GM19099 (cell line): ENCODE measurements around the gene KANK3.

Source experiments
- POLR2A ChIP-seq: IDR thresholded peaks from 3 replicates; pipeline ENCODE4 v1.6.1; 2011; ENCODE audit warnings: low read depth; ENCODE audit not compliant: insufficient read length; ENCODE audit errors: extremely low read depth

Gene KANK3

DNA sequence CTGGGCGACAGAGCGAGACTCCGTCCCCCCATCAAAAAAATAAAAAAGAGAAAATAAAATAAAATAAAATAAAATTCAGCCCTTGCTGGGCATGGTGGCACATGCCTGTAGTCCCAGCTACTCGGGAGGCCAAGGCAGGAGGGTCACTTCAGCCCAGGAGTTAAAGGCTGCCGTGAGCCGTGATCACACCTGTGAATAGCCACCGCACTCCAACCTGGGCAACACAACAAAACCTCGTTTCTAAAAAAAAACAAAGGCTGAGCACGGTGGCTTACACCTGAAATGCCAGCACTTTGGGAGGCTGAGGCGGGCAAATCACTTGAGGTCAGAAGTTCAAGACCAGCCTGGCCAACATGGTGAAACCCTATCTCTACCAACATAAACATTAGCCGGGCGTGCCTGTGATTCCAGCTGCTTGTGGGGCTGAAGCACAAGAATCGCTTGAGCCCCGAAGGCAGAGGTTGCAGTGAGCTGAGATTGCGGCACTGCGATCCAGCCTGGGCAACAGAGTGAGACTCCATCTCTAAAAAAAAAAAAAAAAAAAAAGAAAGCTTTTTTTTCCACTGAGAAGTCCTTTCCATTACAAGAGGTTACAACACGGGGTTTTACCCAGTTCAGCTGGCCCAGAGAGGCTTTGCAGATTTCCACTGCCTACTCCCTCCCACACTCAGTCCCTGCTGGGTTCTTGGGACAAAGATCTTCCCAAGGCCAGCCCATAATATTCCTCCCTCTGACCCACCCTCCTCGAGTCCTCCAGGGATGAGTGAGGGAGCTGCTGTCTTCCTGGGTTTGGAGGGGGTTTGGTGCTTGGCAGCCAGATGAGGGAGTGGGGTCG lies 27.3 kb upstream of the KANK3 start:
- no peak for TF ChIP-seq POLR2A

DNA sequence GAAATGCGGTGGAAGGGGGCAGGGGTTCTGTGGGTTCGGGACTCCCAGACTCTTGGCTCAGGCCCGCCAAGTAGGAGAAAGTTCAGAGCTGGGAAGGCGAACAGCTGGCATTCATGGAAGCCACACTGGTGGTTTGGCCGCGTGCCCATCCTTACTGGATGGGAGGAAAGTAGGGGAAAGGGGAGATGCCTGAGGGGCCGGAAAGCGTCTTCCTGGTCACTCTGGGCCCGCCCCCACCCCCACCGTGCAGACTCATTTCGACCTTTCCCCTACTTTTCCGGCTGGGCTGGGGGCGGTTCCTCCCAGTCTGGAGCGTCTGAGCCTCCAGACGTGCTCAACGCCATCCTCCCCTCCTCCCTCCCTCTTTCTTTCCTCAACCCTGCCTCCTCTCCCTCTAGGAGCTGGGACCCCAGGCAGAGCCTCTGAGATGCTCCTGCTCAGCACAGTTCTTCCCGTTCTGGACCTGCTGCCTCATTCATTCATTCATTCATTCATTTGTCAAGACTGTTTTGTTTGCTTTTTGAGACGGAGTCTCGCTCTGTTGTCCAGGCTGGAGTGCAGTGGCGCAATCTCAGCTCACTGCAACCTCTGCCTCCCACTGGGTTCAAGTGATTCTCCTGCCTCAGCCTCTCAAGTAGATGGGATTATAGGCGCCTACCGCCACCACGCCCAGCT lies 24.4 kb upstream of the KANK3 start:
- TF ChIP-seq POLR2A, result no peak

DNA sequence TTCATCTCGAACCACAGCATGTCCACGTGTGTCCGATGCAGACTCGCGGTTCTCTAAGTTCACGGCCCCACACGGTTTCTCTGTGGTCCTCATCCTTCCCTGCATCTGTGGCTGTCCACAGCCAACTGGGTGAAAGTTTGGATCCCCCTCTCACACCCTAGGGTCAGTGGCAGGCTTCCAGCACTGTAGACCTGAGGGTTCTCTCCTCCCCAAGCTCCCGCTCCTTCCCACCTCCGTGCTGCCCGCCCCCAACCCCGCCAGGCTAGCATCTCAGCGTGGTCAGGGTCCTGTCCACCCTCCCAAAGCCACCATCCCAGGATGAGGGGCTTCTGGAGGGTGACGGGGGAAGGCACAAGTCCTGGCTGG lies 23.9 kb upstream of the KANK3 start:
- no peak for TF ChIP-seq POLR2A

DNA sequence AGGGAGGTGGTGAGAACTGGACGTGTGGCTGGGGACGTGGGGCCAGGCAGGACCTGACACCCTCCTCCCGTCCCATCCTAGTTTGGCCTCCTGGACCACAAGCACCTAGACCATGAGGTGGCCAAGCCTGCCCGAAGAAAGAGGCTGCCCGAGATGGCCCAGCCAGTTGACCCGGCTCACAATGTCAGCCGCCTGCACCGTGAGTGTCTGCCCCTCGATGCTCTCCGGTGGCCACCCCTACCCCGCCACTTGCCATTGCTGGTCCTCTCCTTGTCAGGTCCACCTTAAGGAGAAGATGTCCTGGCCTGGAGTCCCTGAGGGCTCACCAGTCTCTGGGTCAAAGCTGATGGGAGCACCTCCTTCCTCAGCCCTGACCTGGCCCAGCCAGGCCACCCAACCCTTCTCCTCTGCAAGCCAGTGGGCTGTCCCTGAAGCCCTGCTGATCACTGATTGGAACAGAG lies 23.1 kb upstream of the KANK3 start:
- TF ChIP-seq POLR2A, result no peak

DNA sequence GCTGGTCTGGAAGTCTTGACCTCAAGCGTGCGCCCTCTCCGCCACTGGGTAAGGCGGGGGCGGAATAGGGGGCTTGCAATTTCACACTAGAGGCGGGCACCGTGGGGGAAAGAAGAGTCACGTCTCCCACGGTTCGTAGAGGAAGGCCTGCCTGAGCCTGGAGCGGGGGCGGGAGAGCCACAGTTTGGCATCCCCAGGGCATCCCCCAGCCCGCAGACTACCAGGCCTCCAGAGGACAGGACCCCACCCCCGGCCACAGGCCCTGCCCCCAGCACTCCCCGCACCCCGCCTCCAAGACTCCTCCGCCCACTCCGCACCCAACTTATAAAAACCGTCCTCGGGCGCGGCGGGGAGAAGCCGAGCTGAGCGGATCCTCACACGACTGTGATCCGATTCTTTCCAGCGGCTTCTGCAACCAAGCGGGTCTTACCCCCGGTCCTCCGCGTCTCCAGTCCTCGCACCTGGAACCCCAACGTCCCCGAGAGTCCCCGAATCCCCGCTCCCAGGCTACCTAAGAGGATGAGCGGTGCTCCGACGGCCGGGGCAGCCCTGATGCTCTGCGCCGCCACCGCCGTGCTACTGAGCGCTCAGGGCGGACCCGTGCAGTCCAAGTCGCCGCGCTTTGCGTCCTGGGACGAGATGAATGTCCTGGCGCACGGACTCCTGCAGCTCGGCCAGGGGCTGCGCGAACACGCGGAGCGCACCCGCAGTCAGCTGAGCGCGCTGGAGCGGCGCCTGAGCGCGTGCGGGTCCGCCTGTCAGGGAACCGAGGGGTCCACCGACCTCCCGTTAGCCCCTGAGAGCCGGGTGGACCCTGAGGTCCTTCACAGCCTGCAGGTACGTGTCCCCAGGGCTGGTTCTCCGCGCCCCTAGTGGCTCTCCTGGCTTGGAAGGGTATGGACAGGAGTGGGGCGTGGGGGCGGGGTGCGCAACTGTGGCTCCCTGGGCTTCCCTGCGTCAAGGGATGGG lies 21.0 kb upstream of the KANK3 start, which contains the start of gene ANGPTL4:
TSS of gene ANGPTL4 (plus strand) at position 353 of the 969 bp plus-strand sequence. CDS start at position 520, 167 bp downstream.
- no peak for TF ChIP-seq POLR2A

DNA sequence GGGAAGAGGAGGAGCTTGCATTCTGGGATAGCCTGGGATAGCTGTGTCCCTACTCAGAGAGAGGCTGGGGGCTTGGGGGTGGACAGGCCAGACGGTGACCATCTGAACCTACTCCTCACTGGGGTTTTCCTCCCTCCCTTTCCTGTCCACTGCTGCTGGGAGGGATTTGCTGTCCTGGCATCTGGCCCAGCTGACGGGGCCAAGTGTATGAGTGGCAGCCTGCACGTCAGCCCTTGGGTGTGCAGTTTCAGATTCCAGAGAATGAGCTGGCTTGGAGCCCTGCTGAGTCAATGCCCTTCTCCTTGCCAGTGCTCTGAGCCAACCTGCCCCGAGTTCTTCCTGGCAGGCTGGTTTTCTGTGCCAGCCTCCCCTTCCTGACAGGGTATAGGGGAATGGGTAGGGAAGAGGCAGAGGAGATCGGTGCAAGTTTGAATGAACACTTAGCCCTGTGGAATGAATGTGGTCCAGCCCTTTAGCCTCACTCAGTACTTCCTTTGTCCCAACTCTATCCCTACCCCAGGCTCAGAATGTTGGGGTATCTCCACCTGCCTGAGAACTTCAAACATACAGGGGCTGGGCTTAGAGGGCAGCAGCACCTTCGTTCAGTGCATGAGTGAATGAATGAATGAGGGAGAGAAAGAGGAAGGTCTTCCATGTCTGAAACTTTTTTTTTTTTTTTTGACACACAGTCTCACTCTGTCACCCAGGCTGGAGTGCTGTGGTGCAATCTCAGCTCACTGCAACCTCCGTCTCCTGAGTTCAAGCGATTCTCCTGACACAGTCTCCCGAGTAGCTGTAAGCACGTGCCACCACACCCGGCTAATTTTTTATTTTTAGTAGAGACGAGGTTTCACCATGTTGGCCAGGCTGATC lies 19.1 kb upstream of the KANK3 start:
- TF ChIP-seq POLR2A, result no peak

DNA sequence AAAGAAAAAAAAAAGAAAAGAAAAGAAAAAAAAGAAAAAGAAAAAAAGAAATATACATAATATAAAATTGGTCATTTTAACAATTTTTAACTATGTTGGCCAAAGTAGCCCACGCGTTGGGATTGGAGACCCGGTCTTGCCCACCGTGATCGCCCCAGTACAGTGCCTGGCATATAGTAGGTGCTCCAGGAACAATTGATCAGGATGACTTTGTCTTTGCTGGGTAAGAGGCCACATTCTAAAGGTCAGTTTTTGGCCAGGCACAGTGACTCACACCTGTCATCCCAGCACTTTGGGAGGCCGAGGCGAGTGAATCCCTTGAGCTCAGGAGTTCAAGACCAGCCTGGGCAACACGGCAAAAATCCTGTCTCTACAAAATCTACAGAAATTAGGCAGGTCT lies 17.1 kb upstream of the KANK3 start:
- no peak for TF ChIP-seq POLR2A

DNA sequence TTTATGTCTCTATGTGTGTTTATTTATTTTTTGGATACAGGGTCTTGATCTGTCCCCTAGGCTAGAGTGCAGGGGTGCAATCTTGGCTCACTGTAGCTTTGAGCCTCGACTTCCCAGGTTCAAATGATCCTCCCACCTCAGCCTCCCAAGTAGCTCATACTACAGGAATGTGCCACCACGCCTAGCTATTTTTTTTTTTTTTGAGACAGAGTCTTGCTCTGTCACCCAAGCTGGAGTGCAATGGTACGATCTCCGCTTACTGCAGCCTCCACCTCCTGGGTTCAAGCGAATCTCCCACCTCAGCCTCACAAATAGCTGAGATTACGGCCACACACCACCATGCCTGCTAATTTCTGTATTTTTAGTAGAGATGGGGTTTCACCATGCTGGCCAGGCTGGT lies 15.9 kb upstream of the KANK3 start:
- no peak for TF ChIP-seq POLR2A

DNA sequence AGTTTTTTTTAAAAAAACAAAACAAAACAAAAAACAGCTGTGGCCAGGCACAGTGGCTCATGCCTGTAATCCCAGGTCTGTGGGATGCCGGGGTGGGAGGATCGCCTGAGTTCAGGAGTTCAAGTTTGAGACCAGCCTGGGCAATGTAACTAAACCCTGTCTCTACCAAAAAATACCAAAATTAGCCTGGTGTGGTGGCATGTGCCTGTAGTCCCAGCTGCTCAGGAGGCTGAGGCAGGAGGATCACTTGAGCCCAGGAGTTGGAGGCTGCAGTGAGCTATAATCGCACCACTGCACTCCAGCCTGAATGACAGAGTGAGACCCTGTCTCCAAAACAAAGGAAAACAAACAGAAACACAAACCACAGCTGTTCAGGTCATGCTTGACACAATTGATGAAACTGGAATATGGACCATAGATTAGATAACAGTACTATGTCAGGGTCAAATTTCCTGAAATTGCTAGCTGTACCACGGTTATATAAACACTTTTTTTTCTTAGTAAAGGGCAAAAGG lies 14.0 kb upstream of the KANK3 start:
- no peak for TF ChIP-seq POLR2A

DNA sequence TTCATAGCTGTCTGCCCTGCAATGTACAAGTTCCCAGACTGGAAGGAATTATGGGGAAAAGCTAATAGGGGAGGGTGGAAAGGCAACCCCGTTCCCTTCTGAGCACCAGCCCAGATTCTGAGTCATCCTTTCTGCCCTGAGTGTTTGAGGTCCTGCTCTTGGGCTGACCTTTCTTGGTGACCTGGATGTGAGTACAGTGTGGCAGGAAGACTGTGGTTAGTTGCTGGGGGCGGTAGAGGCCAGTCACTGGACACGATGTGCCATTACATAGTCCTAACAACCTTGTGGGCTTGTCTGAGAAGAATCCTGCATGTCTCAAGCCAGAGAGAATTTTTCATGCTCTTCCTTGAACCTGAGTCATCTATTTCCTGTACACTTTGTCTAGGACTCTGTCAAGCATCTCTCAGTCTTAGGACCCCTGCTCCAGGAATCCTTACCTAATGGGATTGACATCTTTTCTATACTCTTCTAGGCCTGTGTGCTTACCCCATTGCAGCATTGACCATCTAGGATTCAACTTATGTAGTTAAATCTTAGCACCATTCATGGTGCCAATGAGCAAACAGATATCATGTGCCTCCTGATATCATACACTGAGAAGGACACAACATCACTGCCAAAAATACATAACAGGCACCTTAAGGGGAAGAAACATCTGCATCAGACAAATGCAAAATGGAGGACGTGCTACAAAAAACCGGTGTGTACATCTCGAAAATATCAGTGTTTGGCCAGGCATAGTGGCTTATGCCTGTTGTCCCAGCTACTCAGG lies 12.8 kb upstream of the KANK3 start:
- no peak for TF ChIP-seq POLR2A

DNA sequence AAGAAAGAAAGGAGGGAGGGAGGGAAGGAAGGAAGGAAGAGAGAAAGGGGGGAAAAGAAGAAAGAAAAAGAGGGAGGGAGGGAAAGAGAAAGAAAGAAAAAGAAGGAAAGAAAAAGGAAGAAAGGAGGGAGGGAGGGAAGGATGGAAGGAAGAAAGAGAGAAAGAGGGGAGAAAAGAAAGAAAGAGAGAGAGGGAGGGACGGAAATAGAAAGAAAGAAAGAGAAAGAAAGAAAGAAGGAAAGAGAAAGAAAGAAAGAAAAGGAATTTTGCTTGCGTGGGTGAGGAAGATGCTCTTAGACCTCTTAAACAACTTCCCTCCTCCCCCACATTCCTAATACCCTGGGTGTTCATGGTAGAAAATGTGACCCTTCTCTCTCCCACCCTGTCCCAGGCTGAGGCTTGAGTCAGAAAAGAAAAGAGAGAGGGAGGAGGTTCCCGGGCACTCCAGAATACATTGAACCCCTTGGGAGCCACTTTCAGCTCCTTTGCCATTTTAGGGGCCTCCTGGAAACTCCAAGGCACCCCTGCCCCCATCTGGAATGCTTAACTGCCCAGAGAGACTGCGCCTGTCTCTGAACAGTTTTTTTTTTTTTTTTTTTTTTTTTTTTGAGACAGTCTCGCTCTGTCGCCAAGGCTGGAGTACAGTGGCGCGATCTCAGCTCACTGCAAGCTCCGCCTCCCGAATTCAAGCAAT lies 9.2 kb upstream of the KANK3 start:
- no peak for TF ChIP-seq POLR2A

DNA sequence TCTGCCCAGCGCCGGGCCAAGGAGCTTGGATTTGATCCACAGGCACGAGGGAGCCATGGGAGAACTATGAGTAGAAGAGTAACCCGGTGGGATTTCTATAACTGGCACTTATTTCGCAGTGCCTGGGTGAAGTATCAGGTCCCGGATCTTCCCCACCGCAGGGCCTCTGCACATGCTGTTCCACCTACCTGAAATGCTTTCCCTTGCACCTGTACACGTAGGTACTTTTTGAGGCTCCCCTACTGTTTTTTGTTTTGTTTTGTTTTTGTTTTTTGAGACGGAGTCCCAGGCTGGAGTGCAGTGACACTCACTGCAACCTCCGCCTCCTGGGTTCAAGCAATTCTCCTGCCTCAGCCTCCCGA lies 402 bp upstream of the KANK3 start:
- no peak for TF ChIP-seq POLR2A

DNA sequence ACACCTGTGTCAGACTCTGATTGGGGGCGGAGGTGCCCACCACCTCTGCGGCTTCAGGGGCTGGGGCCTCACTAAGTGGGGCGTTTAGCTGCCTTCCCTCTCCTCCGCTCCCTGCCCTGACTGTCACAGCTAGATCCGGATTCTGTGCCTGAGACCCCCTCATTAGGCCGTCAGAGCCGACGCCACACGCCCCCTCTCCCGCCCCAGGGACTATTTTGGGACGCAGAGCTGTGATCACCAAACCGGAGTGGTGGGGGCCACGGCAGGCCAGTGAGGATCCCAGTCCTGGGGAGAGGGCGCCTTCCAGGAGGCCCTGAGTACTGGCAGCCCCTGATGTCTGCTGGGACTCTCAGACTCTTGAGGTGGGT lies 762 bp downstream of the KANK3 start:
- no peak for TF ChIP-seq POLR2A

DNA sequence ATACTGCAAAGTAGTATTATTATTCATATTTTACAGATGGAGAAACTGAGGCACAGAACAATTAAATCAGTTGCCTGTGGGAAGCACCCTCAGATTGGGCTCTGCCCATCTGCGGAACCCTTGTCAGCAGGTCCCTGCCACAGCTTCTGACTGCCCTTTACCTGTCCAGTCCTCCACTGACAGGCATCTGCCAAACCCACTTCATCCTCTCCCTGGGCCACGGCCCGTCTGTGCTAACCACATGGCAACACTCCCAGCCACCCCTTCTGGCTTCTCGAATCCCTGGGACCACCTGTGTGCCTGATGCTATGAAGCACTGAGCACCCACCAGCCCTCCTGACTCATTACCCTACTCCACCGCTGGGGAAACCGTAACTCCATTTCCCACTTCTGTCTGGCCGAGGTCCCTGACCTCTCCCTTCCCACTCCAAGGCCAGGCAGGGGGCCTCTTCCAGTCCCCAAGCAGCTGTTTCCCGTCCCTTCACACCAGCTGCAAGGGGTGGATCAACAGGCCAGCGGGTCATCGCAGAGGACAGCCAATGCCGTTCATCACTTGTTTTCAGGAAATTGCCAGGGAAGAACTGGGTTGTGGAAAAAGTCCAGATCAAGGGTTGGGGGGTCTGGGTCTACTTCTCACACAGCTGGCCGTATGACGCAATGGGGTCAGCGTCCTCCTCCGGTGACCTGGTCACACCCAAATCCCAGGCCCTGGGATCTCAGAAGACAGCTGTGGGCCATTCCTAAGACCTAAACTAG lies 2.5 kb downstream of the KANK3 start:
- TF ChIP-seq POLR2A, result no peak
